Endothelial cell of umbilical vein (primary cell): ENCODE results near the gene PRR36. TPM values are rescaled to one million over a fixed set of nuclear protein-coding genes. Genes with fewer than 3 reads are reported as not detected.

ENCODE experiments used
- BruUV-seq: library from RNA; stranded (reverse); fragments of 400-500 nt; replicated peaks from 2 replicates; lab custom pipeline; 2021; lab: Mats Ljungman, UMichigan
- CTCF ChIA-PET: fragments of 300-600, 350-600 bp; sonication (Branson Sonifier 250); formaldehyde crosslinking; loops from one replicate; lab custom pipeline; 2021; ENCODE audit warnings: antibody characterized with exemption, inconsistent platforms; lab: Charles Lee
- POLR2A ChIA-PET: fragments of 300-600, 350-600 bp; sonication (Branson Sonifier 250); formaldehyde crosslinking; loops from one replicate; lab custom pipeline; 2021; ENCODE audit warnings: antibody characterized with exemption, inconsistent platforms; lab: Charles Lee
- DNase-seq: peaks from one replicate; pipeline ENCODE4 v3.0.0-alpha.2; 2011; ENCODE audit warnings: low read depth, low spot score
- FAIRE-seq: peaks from 2 replicates; lab custom pipeline; 2011; peaks lifted over from hg19 to GRCh38; lab: Jason Lieb, UNC
- H2AFZ ChIP-seq: 2 replicates; pipeline ENCODE4 v1.6.0; 2012; ENCODE audit warnings: low read depth, low read length, control low read depth, inconsistent platforms
- H3K27ac ChIP-seq: 2 replicates; pipeline ENCODE4 v1.5.1; 2011; ENCODE audit warnings: low read depth, mild to moderate bottlenecking, control low read depth, low read length, moderate library complexity; ENCODE audit not compliant: insufficient read depth
- H3K27me3 ChIP-seq, 2 experiments: 2 replicates each; pipeline versions ENCODE4 v1.6.0 to v1.6.1; 2011; ENCODE audit warnings: low read length in 2 of 2, mixed read lengths in 1 of 2; ENCODE audit not compliant: control insufficient read depth in 2 of 2, insufficient read depth in 2 of 2
- H3K36me3 ChIP-seq, 2 experiments: 2 replicates in 1 of 2; 3 replicates in 1 of 2; pipeline ENCODE4 v1.5.1; 2011; ENCODE audit warnings: low read length in 2 of 2, mild to moderate bottlenecking in 1 of 2, moderate library complexity in 1 of 2; ENCODE audit not compliant: control insufficient read depth in 2 of 2, insufficient read depth in 2 of 2; ENCODE audit errors: extremely low read depth in 1 of 2
- H3K4me1 ChIP-seq: 3 replicates; pipeline ENCODE4 v1.5.1; 2011; ENCODE audit warnings: mild to moderate bottlenecking, low read length; ENCODE audit not compliant: control insufficient read depth, insufficient read depth; ENCODE audit errors: extremely low read depth
- H3K4me2 ChIP-seq: 2 replicates; pipeline ENCODE4 v1.6.1; 2011; ENCODE audit warnings: low read length, control low read depth, mixed read lengths; ENCODE audit not compliant: insufficient read depth
- H3K4me3 ChIP-seq, 3 experiments: fragments of 200-600 bp in 1 of 3; sonication (generic), shearing (Covaris generic) in 1 of 3; replicated peaks in 1 of 3; 2 replicates each; pipeline ENCODE4 v1.5.1; 2011 to 2016; ENCODE audit warnings: control low read depth in 3 of 3, low read length in 3 of 3, mild to moderate bottlenecking in 2 of 3, inconsistent platforms in 1 of 3, low read depth in 1 of 3, moderate library complexity in 1 of 3; ENCODE audit not compliant: insufficient read depth in 1 of 3
- H3K79me2 ChIP-seq: 2 replicates; pipeline ENCODE4 v1.6.0; 2012; ENCODE audit warnings: low read length, inconsistent platforms; ENCODE audit not compliant: control insufficient read depth, insufficient read depth
- H3K9ac ChIP-seq: replicated peaks from 2 replicates; pipeline ENCODE3; 2011; ENCODE audit warnings: low read length, control low read depth; ENCODE audit not compliant: insufficient read depth; ENCODE audit errors: extremely low read depth
- H3K9me1 ChIP-seq: replicated peaks from 3 replicates; pipeline ENCODE4 v1.6.0; 2011; ENCODE audit warnings: mild to moderate bottlenecking, low read length; ENCODE audit not compliant: control insufficient read depth, insufficient read depth; ENCODE audit errors: extremely low read depth
- H3K9me3 ChIP-seq: replicated peaks from 2 replicates; pipeline ENCODE4 v1.5.1; 2012; ENCODE audit warnings: low read length, inconsistent platforms; ENCODE audit not compliant: control insufficient read depth, insufficient read depth
- H4K20me1 ChIP-seq: replicated peaks from 2 replicates; pipeline ENCODE3; 2011; ENCODE audit warnings: mild to moderate bottlenecking, low read length; ENCODE audit not compliant: control insufficient read depth, insufficient read depth; ENCODE audit errors: extremely low read depth
- CTCF ChIP-seq, 2 donors: IDR thresholded peaks; 1 replicate in 1 of 2; 2 replicates in 1 of 2; pipeline ENCODE4 v1.5.1; 2011; ENCODE audit warnings: low read length in 2 of 2, mild to moderate bottlenecking in 2 of 2, moderate library complexity in 2 of 2, control low read depth in 1 of 2, inconsistent platforms in 1 of 2, low read depth in 1 of 2; ENCODE audit not compliant: insufficient read depth in 1 of 2; ENCODE audit errors: extremely low read depth in 1 of 2
- EZH2 ChIP-seq: IDR thresholded peaks from 2 replicates; pipeline ENCODE4 v1.6.1; 2012; ENCODE audit warnings: borderline replicate concordance, low read depth, mild to moderate bottlenecking, moderate library complexity, low read length, inconsistent platforms; ENCODE audit not compliant: severe bottlenecking
- FOS ChIP-seq: IDR thresholded peaks from 2 replicates; pipeline ENCODE4 v1.6.1; 2011; ENCODE audit warnings: mild to moderate bottlenecking, low read length, moderate library complexity, borderline replicate concordance; ENCODE audit not compliant: insufficient read depth
- GATA2 ChIP-seq: IDR thresholded peaks from 2 replicates; pipeline ENCODE4 v1.7.0; 2011; ENCODE audit warnings: low read depth, mild to moderate bottlenecking, moderate library complexity, mixed read lengths, low read length; ENCODE audit not compliant: insufficient read length, insufficient read depth
- JUN ChIP-seq: IDR thresholded peaks from 2 replicates; pipeline ENCODE4 v1.6.1; 2011; ENCODE audit warnings: borderline replicate concordance, low read depth; ENCODE audit not compliant: insufficient read length, insufficient read depth
- MAX ChIP-seq: IDR thresholded peaks from 2 replicates; pipeline ENCODE4 v1.6.1; 2011; ENCODE audit not compliant: insufficient read depth, insufficient read length
- MYC ChIP-seq: IDR thresholded peaks from one replicate; pipeline ENCODE4 v1.6.1; 2011; ENCODE audit warnings: mild to moderate bottlenecking, low read depth, low read length
- POLR2A ChIP-seq: IDR thresholded peaks from 2 replicates; pipeline ENCODE4 v1.6.1; 2012; ENCODE audit warnings: low read depth, mild to moderate bottlenecking, control low read depth, low read length
- POLR2AphosphoS5 ChIP-seq: IDR thresholded peaks from 2 replicates; pipeline ENCODE4 v1.6.1; 2012; ENCODE audit warnings: low read depth, mild to moderate bottlenecking, control low read depth, low read length, moderate library complexity; ENCODE audit not compliant: insufficient read depth
- dilution Hi-C: fragments of 300-500 bp; cut with MboI; formaldehyde crosslinking; loops from one replicate; pipeline ENCODE4 v1.15.0; 2019; ENCODE audit warnings: low sequenced_read_pairs; ENCODE audit not compliant: extremely low pct_ligation_motif_present
- intact Hi-C: fragments of 100-400 bp; cut with micrococcal nuclease; formaldehyde crosslinking; loops from one replicate; pipeline ENCODE4 v1.10.0; 2022
- polyA plus RNA-seq, 4 experiments: library from polyadenylated mRNA; depleted of rRNA in 3 of 4; stranded (reverse) in 3 of 4; unstranded in 1 of 4; fragments of >200 nt; gene quantifications; 2 replicates each; pipeline versions ENCODE4 v1.2.1 to v1.2.3, GENCODE V29; 2011 to 2012; ENCODE audit warnings: missing spikeins in 1 of 4
- total RNA-seq: library from RNA; stranded (reverse); gene quantifications from 2 replicates; pipeline ENCODE4 v1.2.3, GENCODE V29; 2021

Gene PRR36
- total and polyA plus RNA-seq, 2 donors (not counting 3 experiments of a cell fraction or from before 2014, with no cell fraction given), result not detected

- intact Hi-C loops, result loop anchor here (1.0 kb wide), 1 partner anchor 16 kb away; the partner anchor contains the start of gene MAP2K7
- Histone ChIP-seq H3K4me2 (peak overlapping the region; percentile 62), H3K9me1 (no peaks in the 10 kb centered on the region), H3K4me3 (no peak overlapping the region), H3K4me1 (peaks cover 8% of the 10 kb centered on the region), H2AFZ (no peak overlapping the region), H4K20me1 (no peaks in the 10 kb centered on the region), H3K27ac (no peak overlapping the region), H3K36me3 (no peaks in the 10 kb centered on the region), H3K9me3 (no peaks in the 10 kb centered on the region), H3K27me3 (no peaks in the 10 kb centered on the region), H3K79me2 (no peaks in the 10 kb centered on the region), H3K9ac (no peak overlapping the region)
- no peak for TF ChIP-seq FOS
- no peak for TF ChIP-seq JUN
- TF ChIP-seq POLR2AphosphoS5, result no peak
- no peak for TF ChIP-seq EZH2
- TF ChIP-seq POLR2A, result no peak
- TF ChIP-seq MAX, result no peak
- POLR2A ChIA-PET, result no interaction called here
- dilution Hi-C loops, result no loop called here
- CTCF ChIA-PET, result interaction anchor here (1.0 to 4.7 kb wide), 5 partner anchors 9 to 207 kb away, joined by 3 to 20 read pairs (median 3); partner anchors contain the start of gene TRAPPC5
- FAIRE-seq (no peak), DNase-seq (no peak)
- BruUV-seq, result no TSS peak
Observed at GRCh38 chr19:7887408-7888144, 13.4 kb upstream of the PRR36 start.

- POLR2A ChIA-PET, result no interaction called here
- Histone ChIP-seq H4K20me1 (no peaks in the 10 kb centered on the region), H3K4me2 (no peak overlapping the region), H2AFZ (no peak overlapping the region), H3K4me1 (peaks cover 8% of the 10 kb centered on the region), H3K9me3 (no peaks in the 10 kb centered on the region), H3K9me1 (no peaks in the 10 kb centered on the region), H3K9ac (no peak overlapping the region), H3K36me3 (no peaks in the 10 kb centered on the region), H3K4me3 (no peak overlapping the region), H3K27ac (no peak overlapping the region), H3K79me2 (no peaks in the 10 kb centered on the region), H3K27me3 (no peaks in the 10 kb centered on the region)
- no peak for DNase-seq
- intact Hi-C loops (no loop called here), dilution Hi-C loops (no loop called here)
- BruUV-seq, result no TSS peak
- CTCF ChIA-PET, result interaction anchor here (1.4 to 4.7 kb wide), 2 partner anchors 11 to 17 kb away, joined by 3 to 20 read pairs; no protein-coding TSS in a partner anchor
- no peak for FAIRE-seq
- TF ChIP-seq MYC (no peak), FOS (no peak), EZH2 (no peak), GATA2 (no peak), POLR2A (no peak), MAX (no peak), CTCF (IDR thresholded peaks at IDR 0.05; ENCODE audit: extremely low read depth in 1 of 2, insufficient read depth in 1 of 2, low read depth in 1 of 2, low read length in 2 of 2) (no peak), POLR2AphosphoS5 (no peak), JUN (no peak)
Observed at GRCh38 chr19:7885818-7886217, 11.6 kb upstream of the PRR36 start.
